Measurements from ENCODE around the gene LDLR. TPM values are rescaled to one million over a fixed set of nuclear protein-coding genes. Genes with fewer than 3 reads are reported as not detected.

LDLR gene
- total and polyA plus RNA-seq, 2 of the 4 experiments (the other 2 are of a cell fraction): 45.2 to 53.8 TPM

- Histone ChIP-seq H3K14ac (replicated peaks; ENCODE audit: low read depth, low read length) (no peak overlapping the region), H3K4me2 (ENCODE audit: low read depth, low read length) (no peak overlapping the region), H2BK5ac (ENCODE audit: low read depth, low read length, poor library complexity, severe bottlenecking) (no peak overlapping the region), H3K79me1 (ENCODE audit: low read depth in 1 of 2, low read length in 2 of 2) (peaks cover 36 to 74% of the 10 kb centered on the region in 2 experiments), H2AK5ac (ENCODE audit: low read depth, low read length) (peak overlapping the region; percentile 26; the same call in 1 of the 2 replicates), H3K56ac (ENCODE audit: extremely low read depth, insufficient read depth, low read length) (no peak overlapping the region), H3K4me1 (ENCODE audit: control insufficient read depth, insufficient read depth, low read length) (0 out of 2 replicates have a peak, but pooled peaks cover 1% of the 10 kb centered on the region), H3K9ac (ENCODE audit: low read depth, low read length) (no peak overlapping the region), H3K18ac (ENCODE audit: low read depth, low read length) (no peak overlapping the region), H2BK15ac (ENCODE audit: low read depth, low read length) (no peak overlapping the region), H2BK20ac (ENCODE audit: low read depth, low read length) (no peak overlapping the region), H3K23ac (ENCODE audit: low read depth, low read length) (no peak overlapping the region), H3K4ac (ENCODE audit: low read depth, low read length) (no peak overlapping the region), H3K27me3 (ENCODE audit: control insufficient read depth, insufficient read depth, low read length) (no peaks in the 10 kb centered on the region), H2BK120ac (ENCODE audit: low read depth, low read length) (no peak overlapping the region), H2AFZ (replicated peaks; ENCODE audit: low read length, poor library complexity) (no peak overlapping the region), H4K20me1 (ENCODE audit: insufficient read depth, low read length) (peaks cover 4% of the 10 kb centered on the region), H3K36me3 (ENCODE audit: control insufficient read depth, insufficient read depth, low read length) (peaks cover 82% of the 10 kb centered on the region), H2AK9ac (replicated peaks; ENCODE audit: low read depth, low read length, poor library complexity) (peak overlapping the region; percentile 37), H3K4me3 (ENCODE audit: insufficient read depth, low read depth, low read length) (no peak overlapping the region), H3K27ac (ENCODE audit: insufficient read depth, low read length) (no peak overlapping the region), H4K8ac (ENCODE audit: low read depth in 2 of 2, low read length in 2 of 2) (no peak overlapping the region), H4K5ac (ENCODE audit: low read depth, low read length) (no peak overlapping the region), H3K9me3 (ENCODE audit: control insufficient read depth, insufficient read depth, low read length) (no peaks in the 10 kb centered on the region), H3K9me1 (ENCODE audit: insufficient read depth, low read length) (peaks cover 11% of the 10 kb centered on the region), H4K91ac (ENCODE audit: insufficient read depth, low read depth, low read length) (no peak overlapping the region)
- ATAC-seq (ENCODE audit: low read depth): no peak
- DNase-seq: no peak
- CTCF ChIA-PET: no interaction called here
- dilution Hi-C loops (cut with HindIII; ENCODE audit: low sequenced_read_pairs, unreplicated experiment): no loop called here
- no TSS peak for BruUV-seq (replicated peaks)
- 93% methylated on average over 6 of the region's 18 CpGs; no CpG with 5 or more reads in 1 of the 2 experiments for WGBS, 2 experiments (ENCODE audit: extremely low coverage in 2 of 2, insufficient read length in 1 of 2)
- in situ Hi-C loops (cut with MboI; ENCODE audit: low sequenced_read_pairs): no loop called here
- POLR2A ChIA-PET (ENCODE audit: unreplicated experiment): no interaction called here
- no peak for TF ChIP-seq ELK1 (IDR thresholded peaks at IDR 0.05; ENCODE audit: borderline replicate concordance, low read depth, low read length)
- TF ChIP-seq RFX5 (IDR thresholded peaks at IDR 0.05; ENCODE audit: low read depth, low read length): no peak
- no peak for TF ChIP-seq FOS (IDR thresholded peaks at IDR 0.05; ENCODE audit: low read depth, low read length)
- TF ChIP-seq USF2 (IDR thresholded peaks at IDR 0.05; ENCODE audit: low read depth, low read length): no peak
- intact Hi-C loops (cut with micrococcal nuclease): no loop called here
Measured at GRCh38 chr19:11176466-11177193, 87.4 kb downstream of the LDLR start.
